Mucosa of stomach (tissue), 1 donor: Measurements from ENCODE around the gene CMYA5.
"Not testable (repeated sequence)": the region's sequence is repeated elsewhere in the genome, so short reads cannot be mapped to it uniquely, and the experiment has no call there.

ENCODE experiments used
- H3K27me3 ChIP-seq: one replicate; pipeline ENCODE4 v1.7.0; 2013; ENCODE audit warnings: mild to moderate bottlenecking, low read length; ENCODE audit not compliant: control insufficient read depth, insufficient read depth
- H3K36me3 ChIP-seq: one replicate; pipeline ENCODE4 v1.7.0; 2013; ENCODE audit warnings: low read length; ENCODE audit not compliant: control insufficient read depth, insufficient read depth
- H3K4me1 ChIP-seq: one replicate; pipeline ENCODE4 v1.7.0; 2013; ENCODE audit warnings: mild to moderate bottlenecking, low read length; ENCODE audit not compliant: control insufficient read depth, insufficient read depth
- H3K4me3 ChIP-seq: one replicate; pipeline ENCODE4 v1.7.0; 2013; ENCODE audit warnings: low read length
- H3K9ac ChIP-seq: one replicate; pipeline ENCODE4 v1.7.0; 2013; ENCODE audit warnings: mild to moderate bottlenecking, low read length, moderate library complexity
- H3K9me3 ChIP-seq: one replicate; pipeline ENCODE4 v1.7.0; 2013; ENCODE audit warnings: mild to moderate bottlenecking, low read length, moderate library complexity; ENCODE audit not compliant: control insufficient read depth
- donor health status: Pancreatic carcinoma.

CMYA5 gene

GRCh38 chr5:79705632-79706031 is 16.0 kb downstream of the CMYA5 start:
- Histone ChIP-seq H3K9me3 (no peaks in the 10 kb centered on the region), H3K36me3 (no peaks in the 10 kb centered on the region), H3K4me1 (no peaks in the 10 kb centered on the region), H3K27me3 (no peaks in the 10 kb centered on the region), H3K4me3 (no peak overlapping the region), H3K9ac (no peak overlapping the region)

- not testable (repeated sequence) for H3K36me3 ChIP-seq, H3K9me3 ChIP-seq, H3K4me3 ChIP-seq, H3K9ac ChIP-seq, H3K27me3 ChIP-seq, H3K4me1 ChIP-seq
Observed at GRCh38 chr5:79706317-79706716, 16.7 kb downstream of the CMYA5 start.

DNA sequence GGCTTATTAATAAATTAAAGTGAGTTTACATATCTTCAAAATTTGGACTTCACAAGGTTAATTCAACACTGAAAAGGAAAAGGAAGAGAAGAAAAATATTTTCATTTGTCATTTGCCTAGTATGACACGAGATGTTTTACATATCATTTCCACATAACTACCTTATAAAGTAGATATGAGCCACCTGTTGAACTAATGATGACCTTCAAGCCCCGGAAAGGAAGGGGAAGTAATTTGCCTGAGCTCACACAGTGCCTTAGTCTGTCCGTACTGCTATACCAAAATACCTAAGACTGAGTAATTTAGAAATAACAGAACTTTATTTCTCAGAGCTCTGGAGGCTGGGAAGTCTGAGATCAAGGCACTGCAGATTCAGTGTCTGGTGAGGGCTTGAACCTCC is 17.9 kb downstream of the CMYA5 start:
- H3K4me1 ChIP-seq: no peaks in the 10 kb centered on the region

GRCh38 chr5:79712741-79713140 is 23.1 kb downstream of the CMYA5 start:
- Histone ChIP-seq H3K36me3 (no peaks in the 10 kb centered on the region), H3K4me1 (no peaks in the 10 kb centered on the region), H3K4me3 (no peak overlapping the region), H3K27me3 (no peaks in the 10 kb centered on the region), H3K9me3 (no peaks in the 10 kb centered on the region), H3K9ac (no peak overlapping the region)

More for the DNA sequence above, 17.9 kb downstream of the CMYA5 start:
- Histone ChIP-seq H3K9ac (no peak overlapping the region), H3K36me3 (no peaks in the 10 kb centered on the region), H3K9me3 (no peaks in the 10 kb centered on the region), H3K27me3 (no peaks in the 10 kb centered on the region), H3K4me3 (no peak overlapping the region)

DNA sequence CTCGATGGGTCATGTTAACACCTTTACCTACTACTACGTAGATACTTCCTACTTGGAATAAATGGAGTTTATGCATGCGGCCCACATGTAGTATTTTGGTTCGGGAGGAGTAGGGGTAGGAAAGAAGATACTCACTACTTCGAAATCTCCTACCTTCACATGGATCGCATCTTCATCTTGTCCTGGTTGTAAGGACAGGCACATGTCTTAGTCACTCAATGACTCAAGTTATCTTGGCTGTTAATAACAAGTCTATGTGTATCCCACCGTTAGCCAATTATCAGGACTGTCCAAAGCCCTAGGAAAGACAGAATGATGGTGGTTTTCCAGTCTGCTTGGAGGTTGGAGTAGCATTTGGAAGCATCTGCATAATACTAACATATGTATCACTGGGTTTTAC is 24.1 kb downstream of the CMYA5 start:
- H3K9ac ChIP-seq: no peak overlapping the region
- no peaks in the 10 kb centered on the region for H3K36me3 ChIP-seq
- no peaks in the 10 kb centered on the region for H3K27me3 ChIP-seq
- no peaks in the 10 kb centered on the region for H3K4me1 ChIP-seq
- no peak overlapping the region for H3K4me3 ChIP-seq
- H3K9me3 ChIP-seq: no peaks in the 10 kb centered on the region

- Histone ChIP-seq H3K27me3 (no peaks in the 10 kb centered on the region), H3K9me3 (no peaks in the 10 kb centered on the region), H3K4me3 (no peak overlapping the region), H3K36me3 (no peaks in the 10 kb centered on the region), H3K4me1 (no peaks in the 10 kb centered on the region), H3K9ac (no peak overlapping the region)
Observed at GRCh38 chr5:79716839-79717238, 27.2 kb downstream of the CMYA5 start.

GRCh38 chr5:79720096-79720495 is 30.5 kb downstream of the CMYA5 start:
- H3K36me3 ChIP-seq: no peaks in the 10 kb centered on the region
- no peak overlapping the region for H3K9ac ChIP-seq
- H3K4me1 ChIP-seq: no peaks in the 10 kb centered on the region
- no peaks in the 10 kb centered on the region for H3K9me3 ChIP-seq
- no peaks in the 10 kb centered on the region for H3K27me3 ChIP-seq
- no peak overlapping the region for H3K4me3 ChIP-seq

GRCh38 chr5:79727451-79728355 is 38.1 kb downstream of the CMYA5 start:
- no peak overlapping the region for H3K4me3 ChIP-seq
- H3K36me3 ChIP-seq: no peaks in the 10 kb centered on the region
- H3K9me3 ChIP-seq: no peaks in the 10 kb centered on the region
- peaks cover 5% of the 10 kb centered on the region for H3K27me3 ChIP-seq
- no peak overlapping the region for H3K9ac ChIP-seq
- H3K4me1 ChIP-seq: no peaks in the 10 kb centered on the region

DNA sequence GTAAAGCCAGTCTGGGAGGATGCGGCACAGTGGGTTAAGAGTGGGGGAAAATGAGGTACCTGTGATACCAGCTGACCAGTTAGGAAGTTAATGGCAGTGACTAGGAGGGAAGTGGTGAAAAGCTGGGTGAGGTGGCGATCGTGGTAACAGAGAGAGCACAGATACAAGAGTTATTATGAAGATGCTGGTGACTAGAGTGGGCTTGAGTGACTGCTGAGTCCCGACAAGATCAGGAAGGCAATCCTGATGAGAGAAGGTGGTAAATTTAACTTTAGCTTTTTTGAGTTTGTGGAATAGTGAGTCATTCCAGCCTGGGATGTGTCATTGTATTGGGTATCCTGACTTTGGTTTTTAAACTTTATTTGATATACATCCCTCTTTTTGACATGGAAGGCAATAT is 38.8 kb downstream of the CMYA5 start:
- Histone ChIP-seq H3K4me3 (no peak overlapping the region), H3K27me3 (peaks cover 5% of the 10 kb centered on the region), H3K36me3 (no peaks in the 10 kb centered on the region), H3K4me1 (no peaks in the 10 kb centered on the region), H3K9ac (no peak overlapping the region), H3K9me3 (no peaks in the 10 kb centered on the region)

GRCh38 chr5:79729679-79730078 is 40.0 kb downstream of the CMYA5 start:
- H3K9me3 ChIP-seq: no peaks in the 10 kb centered on the region
- no peaks in the 10 kb centered on the region for H3K36me3 ChIP-seq
- H3K9ac ChIP-seq: no peak overlapping the region

GRCh38 chr5:79730564-79730963 is 40.9 kb downstream of the CMYA5 start:
- Histone ChIP-seq H3K27me3 (peaks cover 5% of the 10 kb centered on the region), H3K36me3 (no peaks in the 10 kb centered on the region), H3K9ac (no peak overlapping the region), H3K9me3 (no peaks in the 10 kb centered on the region), H3K4me1 (no peaks in the 10 kb centered on the region), H3K4me3 (no peak overlapping the region)

More at GRCh38 chr5:79729679-79730078, 40.0 kb downstream of the CMYA5 start:
- H3K4me3 ChIP-seq: no peak overlapping the region
- H3K4me1 ChIP-seq: no peaks in the 10 kb centered on the region
- H3K27me3 ChIP-seq: peaks cover 5% of the 10 kb centered on the region

DNA sequence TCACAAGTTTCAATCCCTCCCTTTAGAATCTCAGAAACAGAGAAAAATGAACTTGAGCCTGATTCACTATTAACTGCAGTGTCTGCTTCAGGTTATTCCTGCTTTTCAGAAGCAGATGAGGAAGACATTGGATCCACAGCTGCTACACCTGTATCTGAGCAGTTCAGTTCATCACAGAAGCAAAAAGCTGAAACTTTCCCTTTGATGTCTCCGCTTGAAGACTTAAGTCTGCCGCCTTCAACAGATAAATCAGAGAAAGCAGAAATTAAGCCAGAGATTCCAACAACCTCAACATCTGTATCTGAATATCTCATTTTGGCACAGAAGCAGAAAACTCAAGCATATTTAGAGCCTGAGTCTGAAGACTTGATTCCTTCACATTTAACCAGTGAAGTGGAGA is 42.1 kb downstream of the CMYA5 start:
- H3K36me3 ChIP-seq: no peaks in the 10 kb centered on the region
- peaks cover 5% of the 10 kb centered on the region for H3K27me3 ChIP-seq
- H3K4me1 ChIP-seq: no peaks in the 10 kb centered on the region
- no peaks in the 10 kb centered on the region for H3K9me3 ChIP-seq
- no peak overlapping the region for H3K4me3 ChIP-seq
- no peak overlapping the region for H3K9ac ChIP-seq
